ENCODE data around the gene BLOC1S4.

The BLOC1S4 gene

GRCh38 chr4:6732441-6733357 is 16.7 kb downstream of the BLOC1S4 start:
- DNase-seq (ENCODE audit: low read depth, low spot score), result no peak
- H3K4me3 ChIP-seq (ENCODE audit: low read length), result no peak overlapping the region

- H3K4me3 ChIP-seq (ENCODE audit: low read length), result no peak overlapping the region
- DNase-seq (ENCODE audit: low read depth, low spot score), result no peak
These were observed 17.6 kb downstream of the BLOC1S4 start for GRCh38 chr4:6733358-6734164.

GRCh38 chr4:6734165-6734786 is 18.3 kb downstream of the BLOC1S4 start:
- DNase-seq (ENCODE audit: low read depth, low spot score), result no peak
- no peak overlapping the region for H3K4me3 ChIP-seq (ENCODE audit: low read length)

- H3K4me3 ChIP-seq (ENCODE audit: low read length), result no peak overlapping the region
- DNase-seq (ENCODE audit: low read depth, low spot score), result no peak
These were observed 23.9 kb downstream of the BLOC1S4 start for GRCh38 chr4:6739920-6740319.

- no peak overlapping the region for H3K4me3 ChIP-seq (ENCODE audit: low read length)
- no peak for DNase-seq (ENCODE audit: low read depth, low spot score)
These were observed 24.4 kb downstream of the BLOC1S4 start for GRCh38 chr4:6740347-6740746.

GRCh38 chr4:6742507-6742906 is 26.5 kb downstream of the BLOC1S4 start:
- H3K4me3 ChIP-seq (ENCODE audit: low read length), result no peak overlapping the region
- DNase-seq (ENCODE audit: low read depth, low spot score), result no peak

- H3K4me3 ChIP-seq (ENCODE audit: low read length), result no peak overlapping the region
- no peak for DNase-seq (ENCODE audit: low read depth, low spot score)
These were observed 27.0 kb downstream of the BLOC1S4 start for GRCh38 chr4:6742989-6743388.

- DNase-seq (ENCODE audit: low read depth, low spot score), result no peak
- H3K4me3 ChIP-seq (ENCODE audit: low read length), result no peak overlapping the region
These were observed 30.8 kb downstream of the BLOC1S4 start for GRCh38 chr4:6746721-6747293.

GRCh38 chr4:6747294-6748051 is 31.5 kb downstream of the BLOC1S4 start:
- no peak overlapping the region for H3K4me3 ChIP-seq (ENCODE audit: low read length)
- no peak for DNase-seq (ENCODE audit: low read depth, low spot score)

GRCh38 chr4:6748286-6748685 is 32.3 kb downstream of the BLOC1S4 start:
- DNase-seq (ENCODE audit: low read depth, low spot score), result no peak
- H3K4me3 ChIP-seq (ENCODE audit: low read length), result no peak overlapping the region

GRCh38 chr4:6749340-6750171 is 33.6 kb downstream of the BLOC1S4 start:
- no peak for DNase-seq (ENCODE audit: low read depth, low spot score)

GRCh38 chr4:6750286-6751221 is 34.6 kb downstream of the BLOC1S4 start:
- H3K4me3 ChIP-seq (ENCODE audit: low read length), result no peak overlapping the region
- no peak for DNase-seq (ENCODE audit: low read depth, low spot score)

More at GRCh38 chr4:6749340-6750171, 33.6 kb downstream of the BLOC1S4 start:
- H3K4me3 ChIP-seq (ENCODE audit: low read length), result no peak overlapping the region

- no peak overlapping the region for H3K4me3 ChIP-seq (ENCODE audit: low read length)
- DNase-seq (ENCODE audit: low read depth, low spot score), result no peak
These were observed 35.9 kb downstream of the BLOC1S4 start for GRCh38 chr4:6751611-6752485.

- H3K4me3 ChIP-seq (ENCODE audit: low read length), result no peak overlapping the region
- DNase-seq (ENCODE audit: low read depth, low spot score), result no peak
These were observed 36.5 kb downstream of the BLOC1S4 start for GRCh38 chr4:6752486-6752829.

GRCh38 chr4:6753103-6753560 is 37.2 kb downstream of the BLOC1S4 start:
- H3K4me3 ChIP-seq (ENCODE audit: low read length), result no peak overlapping the region
- no peak for DNase-seq (ENCODE audit: low read depth, low spot score)

GRCh38 chr4:6753891-6754290 is 37.9 kb downstream of the BLOC1S4 start:
- DNase-seq (ENCODE audit: low read depth, low spot score), result no peak

More at GRCh38 chr4:6753891-6754290, 37.9 kb downstream of the BLOC1S4 start:
- H3K4me3 ChIP-seq (ENCODE audit: low read length), result no peak overlapping the region

Measured in Jurkat, Clone E6-1 (cell line).